GM19397 (cell line): ENCODE data around the gene AADACL3.
"Not testable (repeated sequence)": the region's sequence is repeated elsewhere in the genome, so short reads cannot be mapped to it uniquely, and the experiment has no call there.

ENCODE experiments used
- ATAC-seq: cut with Tn5 transposase; IDR thresholded peaks from one replicate; pipeline ENCODE4 v1.9.1; 2021; ENCODE audit warnings: mild to moderate bottlenecking, moderate library complexity; ENCODE audit not compliant: unreplicated experiment

Gene AADACL3, protein sequence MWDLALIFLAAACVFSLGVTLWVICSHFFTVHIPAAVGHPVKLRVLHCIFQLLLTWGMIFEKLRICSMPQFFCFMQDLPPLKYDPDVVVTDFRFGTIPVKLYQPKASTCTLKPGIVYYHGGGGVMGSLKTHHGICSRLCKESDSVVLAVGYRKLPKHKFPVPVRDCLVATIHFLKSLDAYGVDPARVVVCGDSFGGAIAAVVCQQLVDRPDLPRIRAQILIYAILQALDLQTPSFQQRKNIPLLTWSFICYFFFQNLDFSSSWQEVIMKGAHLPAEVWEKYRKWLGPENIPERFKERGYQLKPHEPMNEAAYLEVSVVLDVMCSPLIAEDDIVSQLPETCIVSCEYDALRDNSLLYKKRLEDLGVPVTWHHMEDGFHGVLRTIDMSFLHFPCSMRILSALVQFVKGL

GRCh38 chr1:12715896-12716437 is at the start of gene AADACL3:
AADACL3 (plus strand) TSS chr1:12716110; CDS start chr1:12716177, 67 bp downstream.
- no peak for ATAC-seq

- ATAC-seq: no peak
Measured at GRCh38 chr1:12666141-12666735, 49.7 kb upstream of the AADACL3 start.

DNA sequence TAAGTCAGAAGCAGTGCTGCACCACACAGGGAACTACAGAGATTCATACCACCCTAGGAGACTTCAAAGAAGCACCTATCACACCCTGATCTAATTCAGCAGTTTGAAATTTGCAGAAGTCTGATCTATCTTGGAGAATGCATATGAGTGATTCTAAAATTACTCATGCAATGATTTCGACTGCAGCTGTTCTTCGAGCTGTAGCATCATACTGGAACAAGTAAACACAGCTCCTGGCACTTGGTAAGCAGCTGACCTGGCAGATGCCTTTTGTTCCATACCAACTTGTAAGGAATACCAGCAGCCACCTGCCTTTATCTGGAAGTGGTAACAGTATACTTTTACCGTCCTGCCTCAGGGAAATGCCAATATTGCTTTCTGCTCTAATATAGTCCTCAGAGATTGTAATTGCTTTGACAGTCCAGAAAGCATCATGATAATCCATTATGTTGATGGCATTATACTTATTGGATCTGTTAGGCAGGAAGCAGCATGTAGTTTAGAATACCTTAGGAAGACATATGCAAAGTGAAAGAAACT is 46.3 kb upstream of the AADACL3 start:
- no peak for ATAC-seq

GRCh38 chr1:12674358-12674757 is 41.6 kb upstream of the AADACL3 start:
- no peak for ATAC-seq

DNA sequence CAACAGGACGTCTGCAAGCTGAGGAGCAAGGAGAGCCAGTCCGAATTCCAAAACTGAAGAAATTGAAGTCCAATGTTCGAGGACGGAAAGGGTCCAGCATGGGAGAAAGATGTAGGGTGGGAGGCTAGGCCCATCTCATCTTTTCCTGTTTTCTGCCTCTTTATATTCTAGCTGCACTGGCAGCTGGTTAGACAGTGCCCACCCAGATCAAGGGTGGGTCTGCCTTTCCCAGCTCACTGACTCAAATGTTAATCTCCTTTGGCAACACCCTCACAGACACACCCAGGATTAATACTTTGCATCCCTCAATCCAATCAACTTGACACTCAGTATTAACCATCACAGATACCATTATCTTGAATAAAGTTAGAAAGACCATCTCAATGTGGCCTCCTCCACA is 39.8 kb upstream of the AADACL3 start:
- ATAC-seq: not testable (repeated sequence)

DNA sequence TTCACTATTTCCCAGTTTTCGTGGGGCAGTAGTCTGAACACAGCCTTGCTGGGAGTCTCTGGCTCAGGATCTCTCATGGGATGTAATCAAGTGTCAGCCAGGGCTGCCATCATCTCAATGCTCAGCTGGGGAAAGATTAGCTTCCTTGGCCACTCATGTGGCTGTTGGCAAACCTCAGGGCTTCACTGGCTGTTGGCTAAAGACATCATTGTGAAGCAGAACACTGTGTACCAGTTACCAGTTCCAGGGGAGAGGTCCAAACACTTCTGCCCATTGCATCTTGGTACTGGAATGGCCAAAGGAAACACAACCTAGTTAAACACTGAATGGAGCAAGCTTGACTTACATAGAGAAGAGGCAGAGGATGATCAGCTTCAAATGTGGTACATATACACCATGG is 38.3 kb upstream of the AADACL3 start:
- no peak for ATAC-seq

GRCh38 chr1:12678350-12678749 is 37.6 kb upstream of the AADACL3 start:
- ATAC-seq: no peak

DNA sequence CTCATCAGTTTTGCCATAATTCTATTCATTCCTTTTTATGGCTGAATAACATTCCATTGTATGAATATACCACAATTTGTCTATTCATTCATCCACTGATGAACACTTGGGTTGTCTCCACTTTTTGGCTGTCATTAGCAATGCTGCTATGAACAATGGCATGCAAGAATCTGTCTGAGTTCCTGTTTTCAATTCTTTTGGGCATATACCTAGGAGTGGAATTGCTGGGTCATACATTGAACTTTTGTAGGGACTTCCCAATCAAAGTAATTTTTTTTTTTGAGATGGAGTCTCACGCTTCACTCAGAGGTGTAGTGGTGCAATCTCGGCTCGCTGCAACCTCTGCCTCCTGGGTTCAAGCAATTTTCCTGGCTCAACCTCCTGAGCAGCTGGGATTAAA is 37.1 kb upstream of the AADACL3 start:
- no peak for ATAC-seq

DNA sequence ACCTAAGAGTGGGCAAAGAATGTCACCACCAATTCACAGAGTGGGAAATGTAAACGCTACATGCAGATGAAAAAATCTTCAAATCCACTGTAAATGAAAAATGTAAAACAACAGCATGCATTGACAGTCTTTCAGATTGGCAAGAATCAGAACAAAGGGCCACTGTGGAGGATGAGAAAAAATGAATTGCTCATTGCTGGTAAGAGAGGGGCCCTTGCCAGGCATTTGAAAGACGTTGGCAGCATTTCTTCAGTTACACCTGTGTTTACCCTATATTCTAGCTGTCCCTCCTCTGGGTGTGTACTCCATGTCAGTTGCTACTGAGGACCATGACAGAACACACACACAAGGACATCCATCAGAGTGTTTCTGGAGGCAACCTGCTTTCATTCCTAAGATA is 25.8 kb upstream of the AADACL3 start:
- no peak for ATAC-seq

- no peak for ATAC-seq
Measured at GRCh38 chr1:12692967-12693782, 22.7 kb upstream of the AADACL3 start.

GRCh38 chr1:12696658-12697057 is 19.3 kb upstream of the AADACL3 start:
- ATAC-seq: no peak

- no peak for ATAC-seq
Measured at GRCh38 chr1:12697397-12697796, 18.5 kb upstream of the AADACL3 start.

GRCh38 chr1:12703821-12704451 is 12.0 kb upstream of the AADACL3 start:
- ATAC-seq: no peak

DNA sequence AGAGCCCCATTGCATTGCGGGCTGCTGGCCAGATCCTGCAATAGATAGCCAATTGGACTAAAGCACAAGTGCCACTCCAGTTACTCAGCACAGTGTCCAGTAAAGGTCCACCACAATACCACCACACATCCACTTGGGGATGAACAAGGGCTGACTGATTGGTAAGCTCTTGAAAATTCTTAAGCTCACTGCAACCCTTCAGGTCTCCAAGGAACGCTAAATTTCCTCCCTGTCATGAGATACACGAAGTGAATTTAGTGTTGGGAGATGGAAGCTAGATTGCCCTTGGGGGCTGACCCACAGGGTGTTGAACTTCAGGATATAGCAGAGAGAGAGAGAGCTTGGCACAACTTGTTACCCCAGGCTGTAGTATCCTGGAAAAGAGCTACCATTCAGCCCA is 9.8 kb upstream of the AADACL3 start:
- no peak for ATAC-seq

GRCh38 chr1:12708396-12709090 is 7.4 kb upstream of the AADACL3 start:
- no peak for ATAC-seq

- ATAC-seq: no peak
Measured at GRCh38 chr1:12709091-12709491, 6.8 kb upstream of the AADACL3 start.

DNA sequence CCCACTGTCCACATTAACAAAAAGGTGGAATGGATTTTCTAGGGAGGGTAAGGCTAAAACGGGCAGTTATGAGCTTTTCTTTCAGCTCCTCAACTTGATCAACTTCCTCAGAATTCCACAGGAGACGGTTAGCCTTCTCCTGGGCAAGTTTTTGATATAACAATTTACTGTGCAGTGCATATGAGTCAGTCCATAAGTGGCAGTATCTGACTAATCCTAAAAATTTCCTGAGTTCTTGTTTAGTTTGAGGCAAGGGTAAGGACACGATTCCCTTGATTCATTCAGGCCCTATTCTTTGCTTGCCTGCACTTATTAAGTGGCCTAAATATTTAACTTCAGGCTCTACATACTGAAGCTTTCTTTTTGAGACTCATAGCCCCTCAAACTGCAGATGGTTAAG is 6.2 kb upstream of the AADACL3 start:
- ATAC-seq: no peak

DNA sequence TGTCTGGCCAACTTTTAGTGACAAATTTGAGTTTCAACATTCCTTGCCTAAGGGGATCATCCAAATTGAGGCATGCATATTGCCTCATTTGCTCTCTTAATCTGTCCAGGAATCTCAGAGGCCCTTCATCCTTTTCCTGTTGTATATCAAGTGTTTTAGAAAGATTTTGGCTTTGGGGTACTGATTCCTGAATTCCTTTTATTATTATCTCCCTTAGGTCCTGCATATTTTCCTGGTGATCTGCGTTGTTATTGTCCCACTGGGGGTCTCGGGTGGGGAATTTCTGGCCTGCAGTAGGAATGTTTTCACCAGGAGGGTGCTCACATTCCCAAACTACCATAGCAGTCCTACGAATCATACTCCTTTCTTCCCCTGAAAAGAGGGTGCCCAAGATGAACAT is 4.4 kb upstream of the AADACL3 start:
- ATAC-seq: no peak

GRCh38 chr1:12712076-12712475 is 3.8 kb upstream of the AADACL3 start:
- ATAC-seq: no peak

DNA sequence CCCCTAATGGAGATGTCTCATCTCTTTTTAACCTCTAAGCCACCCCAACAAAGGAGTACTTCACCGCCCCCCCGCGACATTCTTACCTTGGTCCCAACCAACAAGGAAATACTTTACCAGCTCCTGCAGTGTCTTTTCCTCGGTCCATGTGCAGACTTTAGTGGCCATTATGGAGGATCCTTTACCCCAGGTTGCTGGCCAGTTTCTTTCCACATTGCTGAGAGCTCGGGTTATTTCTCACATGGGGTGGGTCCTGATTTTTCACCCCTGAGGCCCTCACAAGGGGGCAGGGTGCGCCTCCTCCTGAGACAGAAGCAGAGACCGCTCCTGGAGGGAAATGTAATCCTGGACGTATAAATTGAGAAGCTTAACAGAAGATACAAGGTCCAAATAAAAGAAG is 3.0 kb upstream of the AADACL3 start:
- ATAC-seq: no peak
